ENCODE results near the gene AAK1. TPM values are rescaled to one million over a fixed set of nuclear protein-coding genes. Genes with fewer than 3 reads are reported as not detected.

The AAK1 gene
- total and polyA plus RNA-seq, 2 donors (not counting 3 experiments of a cell fraction or from before 2014, with no cell fraction given), result 31.0 to 127 TPM

GRCh38 chr2:69505710-69506109 lies 137.8 kb downstream of the AAK1 start:
- no TSS peak for BruUV-seq (replicated peaks)
- H3K4me1 ChIP-seq (ENCODE audit: control insufficient read depth, extremely low read depth, insufficient read depth, low read length), result peaks cover 15% of the 10 kb centered on the region
- CTCF ChIA-PET, result interaction anchor here (1.5 kb wide), 1 partner anchor 9 kb away, joined by 4 read pairs; no protein-coding TSS in a partner anchor

GRCh38 chr2:69501301-69501700 lies 142.2 kb downstream of the AAK1 start:
- intact Hi-C loops (cut with micrococcal nuclease), result no loop called here

More at GRCh38 chr2:69505710-69506109, 137.8 kb downstream of the AAK1 start:
- dilution Hi-C loops (cut with MboI; ENCODE audit: extremely low pct_ligation_motif_present, low sequenced_read_pairs) (no loop called here), intact Hi-C loops (cut with micrococcal nuclease) (no loop called here)
- H3K4me2 ChIP-seq (ENCODE audit: insufficient read depth, low read length), result no peak overlapping the region
- POLR2A ChIA-PET, result no interaction called here
- H3K9ac ChIP-seq (replicated peaks; ENCODE audit: extremely low read depth, insufficient read depth, low read length), result no peak overlapping the region
- no peak overlapping the region for H2AFZ ChIP-seq (ENCODE audit: low read depth, low read length)
- H3K36me3 ChIP-seq (ENCODE audit: control insufficient read depth in 2 of 2, extremely low read depth in 1 of 2, insufficient read depth in 2 of 2, low read length in 2 of 2), result peaks cover 16 to 33% of the 10 kb centered on the region in 2 experiments
- TF ChIP-seq FOS (IDR thresholded peaks at IDR 0.05; ENCODE audit: borderline replicate concordance, insufficient read depth, low read length) (no peak), GATA2 (IDR thresholded peaks at IDR 0.05; ENCODE audit: insufficient read depth, insufficient read length, low read depth, low read length) (no peak)
- no peak for DNase-seq (ENCODE audit: low read depth, low spot score)
- no peaks in the 10 kb centered on the region for H3K79me2 ChIP-seq (ENCODE audit: control insufficient read depth, insufficient read depth, low read length)
- no peaks in the 10 kb centered on the region for H3K27me3 ChIP-seq (ENCODE audit: control insufficient read depth in 2 of 2, insufficient read depth in 2 of 2, low read length in 2 of 2)
- no peaks in the 10 kb centered on the region for H3K9me1 ChIP-seq (replicated peaks; ENCODE audit: control insufficient read depth, extremely low read depth, insufficient read depth, low read length)
- no peak overlapping the region for H3K4me3 ChIP-seq (replicated peaks in 1 of 3; ENCODE audit: insufficient read depth in 1 of 3, low read depth in 1 of 3, low read length in 3 of 3)
- no peak overlapping the region for H3K27ac ChIP-seq (ENCODE audit: insufficient read depth, low read depth, low read length)
- no peaks in the 10 kb centered on the region for H3K9me3 ChIP-seq (replicated peaks; ENCODE audit: control insufficient read depth, insufficient read depth, low read length)
- no peak for FAIRE-seq
- no peaks in the 10 kb centered on the region for H4K20me1 ChIP-seq (replicated peaks; ENCODE audit: control insufficient read depth, extremely low read depth, insufficient read depth, low read length)

More at GRCh38 chr2:69501301-69501700, 142.2 kb downstream of the AAK1 start:
- H3K9me3 ChIP-seq (replicated peaks; ENCODE audit: control insufficient read depth, insufficient read depth, low read length), result no peaks in the 10 kb centered on the region
- no peak overlapping the region for H3K27ac ChIP-seq (ENCODE audit: insufficient read depth, low read depth, low read length)
- DNase-seq (ENCODE audit: low read depth, low spot score) (no peak), FAIRE-seq (no peak)
- no peaks in the 10 kb centered on the region for H3K79me2 ChIP-seq (ENCODE audit: control insufficient read depth, insufficient read depth, low read length)
- BruUV-seq (replicated peaks), result no TSS peak
- H3K4me1 ChIP-seq (ENCODE audit: control insufficient read depth, extremely low read depth, insufficient read depth, low read length), result no peaks in the 10 kb centered on the region
- H4K20me1 ChIP-seq (replicated peaks; ENCODE audit: control insufficient read depth, extremely low read depth, insufficient read depth, low read length), result no peaks in the 10 kb centered on the region
- H3K9me1 ChIP-seq (replicated peaks; ENCODE audit: control insufficient read depth, extremely low read depth, insufficient read depth, low read length), result no peaks in the 10 kb centered on the region
- H2AFZ ChIP-seq (ENCODE audit: low read depth, low read length), result no peak overlapping the region
- dilution Hi-C loops (cut with MboI; ENCODE audit: extremely low pct_ligation_motif_present, low sequenced_read_pairs), result no loop called here
- CTCF ChIA-PET, result no interaction called here
- H3K4me3 ChIP-seq (replicated peaks in 1 of 3; ENCODE audit: insufficient read depth in 1 of 3, low read depth in 1 of 3, low read length in 3 of 3), result no peak overlapping the region
- H3K4me2 ChIP-seq (ENCODE audit: insufficient read depth, low read length), result no peak overlapping the region
- H3K36me3 ChIP-seq (ENCODE audit: control insufficient read depth in 2 of 2, extremely low read depth in 1 of 2, insufficient read depth in 2 of 2, low read length in 2 of 2), result peaks cover 14 to 18% of the 10 kb centered on the region in 2 experiments
- H3K9ac ChIP-seq (replicated peaks; ENCODE audit: extremely low read depth, insufficient read depth, low read length), result no peak overlapping the region
- H3K27me3 ChIP-seq (ENCODE audit: control insufficient read depth in 2 of 2, insufficient read depth in 2 of 2, low read length in 2 of 2), result no peaks in the 10 kb centered on the region
- POLR2A ChIA-PET, result no interaction called here
- TF ChIP-seq JUN (IDR thresholded peaks at IDR 0.05; ENCODE audit: borderline replicate concordance, insufficient read depth, insufficient read length, low read depth) (no peak), CTCF (IDR thresholded peaks at IDR 0.05; ENCODE audit: extremely low read depth in 1 of 2, insufficient read depth in 1 of 2, low read depth in 1 of 2, low read length in 2 of 2) (no peak), POLR2AphosphoS5 (IDR thresholded peaks at IDR 0.05; ENCODE audit: insufficient read depth, low read depth, low read length) (no peak)

Measured in endothelial cell of umbilical vein (primary cell).